Right hindlimb (tissue), 1 donor: ENCODE results near the gene FXYD4.

ENCODE experiments used
- DNase-seq: peaks from one replicate; pipeline ENCODE4 v3.0.0-alpha.2; 2018

The FXYD4 gene

GRCh38 chr10:43396928-43397624 is 25.6 kb downstream of the FXYD4 start:
- DNase-seq: peak; percentile 88

GRCh38 chr10:43398939-43399319 is 27.5 kb downstream of the FXYD4 start:
- no peak for DNase-seq

GRCh38 chr10:43399320-43400310 is 28.2 kb downstream of the FXYD4 start:
- DNase-seq: no peak

- no peak for DNase-seq
These were observed 30.2 kb downstream of the FXYD4 start for GRCh38 chr10:43401627-43402026.

- DNase-seq: no peak
These were observed 30.7 kb downstream of the FXYD4 start for GRCh38 chr10:43402176-43402575.

- DNase-seq: no peak
These were observed 31.5 kb downstream of the FXYD4 start for GRCh38 chr10:43402880-43403452.

GRCh38 chr10:43403911-43404703 is 32.7 kb downstream of the FXYD4 start:
- DNase-seq: no peak

- no peak for DNase-seq
These were observed 33.3 kb downstream of the FXYD4 start for GRCh38 chr10:43404704-43405084.

GRCh38 chr10:43407148-43407575 is 35.7 kb downstream of the FXYD4 start:
- DNase-seq: peak; percentile 76

- DNase-seq: peak; percentile 91
These were observed 36.3 kb downstream of the FXYD4 start for GRCh38 chr10:43407576-43408330.

- DNase-seq: no peak
These were observed 36.9 kb downstream of the FXYD4 start for GRCh38 chr10:43408331-43408709.

GRCh38 chr10:43408710-43409384 is 37.4 kb downstream of the FXYD4 start, which contains the start of gene HNRNPF:
TSS of gene HNRNPF (minus strand) at chr10:43409186. CDS start at chr10:43387884, 21,302 bp downstream.
- peak; percentile 97 for DNase-seq

- no peak for DNase-seq
These were observed 38.1 kb downstream of the FXYD4 start for GRCh38 chr10:43409385-43410109.

- DNase-seq: no peak
These were observed 38.9 kb downstream of the FXYD4 start for GRCh38 chr10:43410345-43410744.

GRCh38 chr10:43411536-43411935 is 40.1 kb downstream of the FXYD4 start:
- no peak for DNase-seq

- no peak for DNase-seq
These were observed 44.1 kb downstream of the FXYD4 start for GRCh38 chr10:43415544-43415943.

- no peak for DNase-seq
These were observed 46.7 kb downstream of the FXYD4 start for GRCh38 chr10:43417950-43418768.

- no peak for DNase-seq
These were observed 48.5 kb downstream of the FXYD4 start for GRCh38 chr10:43419997-43420368.

- DNase-seq: peak; percentile 94
These were observed 49.1 kb downstream of the FXYD4 start for GRCh38 chr10:43420369-43421200.
